RWPE2 (cell line): ENCODE results near the gene PRMT5.

Experiments
- ATAC-seq: fragments of 200-7000 bp; cut with Tn5 transposase; 3 replicates; pipeline ENCODE4 v1.9.1; 2021; ENCODE audit warnings: low read depth
- DNase-seq: peaks from one replicate; pipeline ENCODE4 v3.0.0-alpha.2; 2020; ENCODE audit warnings: low spot score
- H3K27ac ChIP-seq: fragments of 450-650 bp; 2 replicates; pipeline ENCODE4 v1.5.1; 2017; ENCODE audit warnings: mild to moderate bottlenecking; ENCODE audit not compliant: poor library complexity, severe bottlenecking
- H3K27me3 ChIP-seq: fragments of 250-450 bp; sonication (Bioruptor Pico); 2 replicates; pipeline ENCODE4 v1.5.1; 2021; ENCODE audit warnings: mild to moderate bottlenecking, moderate library complexity; ENCODE audit not compliant: insufficient read depth, poor library complexity, severe bottlenecking
- H3K36me3 ChIP-seq: fragments of 250-450 bp; sonication (Bioruptor Pico); 2 replicates; pipeline ENCODE4 v1.5.1; 2020; ENCODE audit warnings: low read depth, mild to moderate bottlenecking, moderate library complexity
- H3K4me1 ChIP-seq: fragments of 250-450 bp; sonication (Bioruptor Pico); 2 replicates; pipeline ENCODE4 v1.5.1; 2021; ENCODE audit warnings: mild to moderate bottlenecking, moderate library complexity; ENCODE audit not compliant: insufficient read depth, poor library complexity, severe bottlenecking
- H3K4me3 ChIP-seq: fragments of 250-450 bp; sonication (Bioruptor Pico); 2 replicates; pipeline ENCODE4 v1.5.1; 2021; ENCODE audit warnings: mild to moderate bottlenecking, moderate library complexity; ENCODE audit not compliant: severe bottlenecking
- H3K9me3 ChIP-seq: fragments of 250-450 bp; sonication (Bioruptor Pico); 2 replicates; pipeline ENCODE4 v1.5.1; 2021; ENCODE audit warnings: mild to moderate bottlenecking, moderate library complexity; ENCODE audit not compliant: severe bottlenecking
- TF ChIP-seq, protein P1 (sequence below): fragments of 450-650 bp; IDR thresholded peaks from one replicate; pipeline ENCODE4 v1.5.1; 2017; ENCODE audit warnings: mild to moderate bottlenecking, moderate library complexity; ENCODE audit not compliant: poor library complexity, severe bottlenecking

The PRMT5 gene

GRCh38 chr14:22886500-22887259, 42.5 kb downstream of the PRMT5 start:
- DNase-seq, result no peak

DNA sequence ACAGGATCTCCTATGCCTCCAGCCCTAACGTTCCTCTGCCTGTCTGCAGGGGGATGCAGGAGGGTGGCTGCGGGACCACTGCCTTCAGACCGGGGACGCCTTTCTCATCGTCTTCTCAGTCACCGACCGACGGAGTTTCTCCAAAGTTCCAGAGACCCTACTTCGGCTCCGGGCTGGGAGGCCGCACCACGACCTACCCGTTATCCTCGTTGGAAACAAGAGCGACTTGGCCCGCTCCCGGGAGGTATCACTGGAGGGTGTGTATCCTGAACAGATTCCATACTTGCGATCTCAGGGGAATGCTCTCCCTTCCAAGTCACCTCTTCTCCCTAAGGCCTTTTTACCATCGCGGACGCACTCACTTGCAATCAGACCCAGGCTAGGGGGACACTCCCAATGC, 43.2 kb downstream of the PRMT5 start:
- H3K27ac ChIP-seq, result peak overlapping the region; percentile 76
- peak overlapping the region; percentile 50 for H3K4me3 ChIP-seq
- TF ChIP-seq, protein P1, sequence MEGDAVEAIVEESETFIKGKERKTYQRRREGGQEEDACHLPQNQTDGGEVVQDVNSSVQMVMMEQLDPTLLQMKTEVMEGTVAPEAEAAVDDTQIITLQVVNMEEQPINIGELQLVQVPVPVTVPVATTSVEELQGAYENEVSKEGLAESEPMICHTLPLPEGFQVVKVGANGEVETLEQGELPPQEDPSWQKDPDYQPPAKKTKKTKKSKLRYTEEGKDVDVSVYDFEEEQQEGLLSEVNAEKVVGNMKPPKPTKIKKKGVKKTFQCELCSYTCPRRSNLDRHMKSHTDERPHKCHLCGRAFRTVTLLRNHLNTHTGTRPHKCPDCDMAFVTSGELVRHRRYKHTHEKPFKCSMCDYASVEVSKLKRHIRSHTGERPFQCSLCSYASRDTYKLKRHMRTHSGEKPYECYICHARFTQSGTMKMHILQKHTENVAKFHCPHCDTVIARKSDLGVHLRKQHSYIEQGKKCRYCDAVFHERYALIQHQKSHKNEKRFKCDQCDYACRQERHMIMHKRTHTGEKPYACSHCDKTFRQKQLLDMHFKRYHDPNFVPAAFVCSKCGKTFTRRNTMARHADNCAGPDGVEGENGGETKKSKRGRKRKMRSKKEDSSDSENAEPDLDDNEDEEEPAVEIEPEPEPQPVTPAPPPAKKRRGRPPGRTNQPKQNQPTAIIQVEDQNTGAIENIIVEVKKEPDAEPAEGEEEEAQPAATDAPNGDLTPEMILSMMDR, result no peak

More at GRCh38 chr14:22886500-22887259, 42.5 kb downstream of the PRMT5 start:
- Histone ChIP-seq H3K27me3 (no peaks in the 10 kb centered on the region), H3K4me3 (peak overlapping the region; percentile 50), H3K9me3 (no peaks in the 10 kb centered on the region), H3K27ac (peak overlapping the region; percentile 76), H3K36me3 (no peaks in the 10 kb centered on the region), H3K4me1 (peaks cover 10% of the 10 kb centered on the region)
- ATAC-seq, result peak; percentile 53
- TF ChIP-seq, protein P1, result peak; percentile 20

DNA sequence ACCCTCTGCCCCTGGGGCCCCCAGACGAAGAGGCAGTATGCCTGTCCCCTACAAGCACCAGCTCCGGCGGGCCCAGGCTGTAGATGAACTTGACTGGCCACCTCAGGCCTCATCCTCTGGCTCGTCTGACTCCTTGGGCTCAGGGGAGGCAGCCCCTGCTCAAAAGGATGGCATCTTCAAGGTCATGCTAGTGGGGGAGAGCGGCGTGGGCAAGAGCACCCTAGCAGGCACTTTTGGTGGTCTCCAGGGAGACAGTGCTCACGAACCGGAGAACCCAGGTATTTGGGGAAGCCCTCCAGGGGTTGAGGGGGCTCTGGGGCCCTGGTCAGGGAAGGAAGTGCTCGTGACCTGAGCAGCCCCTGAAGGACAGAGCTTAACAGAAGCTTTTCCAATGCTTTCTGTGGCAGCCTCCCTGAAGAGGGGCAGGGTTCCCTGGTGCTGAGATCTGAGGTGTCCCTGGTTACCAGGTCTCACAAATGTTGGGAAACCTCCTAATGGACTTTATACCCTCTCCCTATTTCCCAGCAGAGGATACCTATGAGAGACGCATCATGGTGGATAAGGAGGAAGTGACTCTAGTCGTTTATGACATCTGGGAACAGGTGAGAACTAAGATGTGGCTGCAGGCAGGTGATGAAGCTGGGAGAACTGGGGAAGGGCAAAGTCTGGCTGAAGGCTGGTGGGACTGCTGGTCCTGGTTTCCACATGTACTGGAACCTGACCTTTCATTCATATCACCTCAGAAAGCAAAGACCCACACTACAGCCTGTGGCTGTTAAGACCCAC, 44.2 kb downstream of the PRMT5 start:
- DNase-seq (no peak), ATAC-seq (no peak)
- no peak overlapping the region for H3K4me3 ChIP-seq
- H3K4me1 ChIP-seq, result peaks cover 7% of the 10 kb centered on the region
- no peaks in the 10 kb centered on the region for H3K27me3 ChIP-seq
- no peaks in the 10 kb centered on the region for H3K9me3 ChIP-seq
- TF ChIP-seq, protein P1, result no peak
- H3K36me3 ChIP-seq, result no peaks in the 10 kb centered on the region
- no peak overlapping the region for H3K27ac ChIP-seq

More for the DNA sequence above, 43.2 kb downstream of the PRMT5 start:
- ATAC-seq, result no peak
- no peaks in the 10 kb centered on the region for H3K27me3 ChIP-seq
- H3K9me3 ChIP-seq, result no peaks in the 10 kb centered on the region
- DNase-seq, result no peak
- H3K36me3 ChIP-seq, result no peaks in the 10 kb centered on the region
- H3K4me1 ChIP-seq, result peaks cover 10% of the 10 kb centered on the region

GRCh38 chr14:22884076-22884737, 45.0 kb downstream of the PRMT5 start:
- Histone ChIP-seq H3K27ac (no peak overlapping the region), H3K4me1 (peaks cover 7% of the 10 kb centered on the region), H3K36me3 (no peaks in the 10 kb centered on the region), H3K27me3 (no peaks in the 10 kb centered on the region), H3K9me3 (no peaks in the 10 kb centered on the region), H3K4me3 (no peak overlapping the region)
- ATAC-seq, result no peak
- TF ChIP-seq, protein P1, result no peak
- DNase-seq, result no peak
